ENCODE measurements around the gene ASTN2.

ASTN2 gene

DNA sequence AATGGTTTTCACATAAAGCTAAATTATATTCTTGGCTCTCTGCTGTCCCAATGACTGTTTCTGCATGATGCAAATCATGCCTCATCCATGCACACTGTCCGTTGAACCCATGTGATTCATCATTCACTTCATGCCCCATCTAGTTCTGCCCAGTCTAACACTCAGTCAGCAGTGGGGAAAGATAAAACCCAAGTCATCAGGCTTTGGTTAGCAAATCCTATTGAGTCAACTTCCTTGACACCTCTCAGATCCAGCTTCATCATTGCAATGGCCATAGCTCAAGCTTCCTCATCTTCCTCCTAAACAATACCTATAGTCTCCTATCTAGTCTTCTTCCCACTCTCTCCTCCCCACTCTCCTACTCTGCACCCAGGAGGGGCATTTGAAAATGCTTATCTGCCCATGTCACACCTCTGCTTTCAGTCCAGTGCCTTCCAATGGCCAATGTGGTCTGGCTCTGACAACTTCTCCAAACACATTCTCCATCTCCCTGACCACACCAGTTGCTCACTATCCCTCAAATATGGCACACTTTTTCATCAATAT is 993.8 kb downstream of the ASTN2 start:
- Mint-ChIP-seq H3K4me3 (no peak overlapping the region), H3K36me3 (ENCODE audit: low read depth) (no peaks in the 10 kb centered on the region), H3K9me3 (peaks cover 3% of the 10 kb centered on the region), H3K27me3 (ENCODE audit: low read depth) (no peaks in the 10 kb centered on the region), H3K4me1 (ENCODE audit: low read depth) (no peaks in the 10 kb centered on the region), H3K27ac (no peak overlapping the region)

DNA sequence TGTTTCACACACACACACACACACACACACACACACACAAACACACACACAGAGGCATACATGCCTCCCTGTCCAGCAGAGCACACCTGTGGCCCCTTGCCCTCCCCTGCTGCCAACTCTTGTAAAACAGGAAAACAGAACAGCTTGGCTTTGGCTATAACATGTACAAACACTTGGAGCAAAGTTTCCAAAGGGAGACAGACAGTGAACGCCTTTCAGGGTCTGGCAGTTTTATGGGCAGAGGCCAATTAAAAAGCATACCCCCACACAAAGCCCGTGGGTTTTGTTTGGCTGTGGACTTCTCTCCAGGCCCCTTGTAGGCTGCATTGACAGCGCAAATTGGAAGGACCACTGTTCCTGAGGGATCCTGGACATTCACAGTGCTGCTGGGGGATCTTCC is 995.7 kb downstream of the ASTN2 start:
- Mint-ChIP-seq H3K4me1 (ENCODE audit: low read depth) (no peaks in the 10 kb centered on the region), H3K36me3 (ENCODE audit: low read depth) (no peaks in the 10 kb centered on the region), H3K9me3 (peaks cover 3% of the 10 kb centered on the region), H3K4me3 (no peak overlapping the region), H3K27me3 (ENCODE audit: low read depth) (no peaks in the 10 kb centered on the region), H3K27ac (no peak overlapping the region)

DNA sequence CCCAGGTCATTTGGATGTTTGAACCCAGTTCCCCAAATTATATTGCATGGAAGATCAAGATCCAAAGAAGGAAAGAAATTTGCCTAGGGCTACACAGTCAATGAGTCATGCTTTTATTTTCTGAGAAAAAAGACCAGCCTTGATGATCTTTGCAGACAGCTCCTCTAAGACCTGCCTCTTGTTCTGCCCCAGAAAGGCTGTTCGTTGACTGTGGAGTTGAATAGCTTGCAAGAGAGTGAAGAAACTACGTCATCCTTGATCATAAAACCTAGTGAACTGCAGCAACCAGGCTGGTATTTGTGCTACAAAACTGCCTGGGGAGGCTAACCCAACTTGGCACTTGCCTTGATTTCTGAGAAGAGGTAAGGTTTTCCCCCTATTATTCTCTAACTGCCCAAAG is 997.4 kb downstream of the ASTN2 start:
- Mint-ChIP-seq H3K27me3 (ENCODE audit: low read depth) (no peaks in the 10 kb centered on the region), H3K4me3 (no peak overlapping the region), H3K4me1 (ENCODE audit: low read depth) (no peaks in the 10 kb centered on the region), H3K36me3 (ENCODE audit: low read depth) (no peaks in the 10 kb centered on the region), H3K9me3 (peaks cover 3% of the 10 kb centered on the region), H3K27ac (no peak overlapping the region)

DNA sequence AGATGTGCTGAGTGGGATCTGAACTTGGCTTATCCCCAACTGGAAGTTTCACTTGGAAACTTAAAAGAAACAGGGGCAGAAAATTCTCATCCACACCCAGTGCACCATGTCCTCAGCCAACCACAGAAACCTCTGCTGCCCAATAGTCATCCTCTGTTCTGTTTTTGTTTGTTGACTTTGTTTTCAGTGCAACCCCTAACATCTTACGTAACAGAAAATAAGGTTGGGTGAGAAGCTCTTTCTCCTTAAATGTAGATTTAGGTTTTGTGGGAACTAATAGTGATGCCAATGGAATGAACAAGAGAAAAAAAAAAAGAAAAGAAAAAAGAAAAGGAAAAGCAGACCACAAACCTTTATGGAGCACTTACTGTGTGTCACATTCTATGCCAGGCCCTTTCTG is 998.4 kb downstream of the ASTN2 start:
- Mint-ChIP-seq H3K27ac (no peak overlapping the region), H3K9me3 (peaks cover 3% of the 10 kb centered on the region), H3K36me3 (ENCODE audit: low read depth) (no peaks in the 10 kb centered on the region), H3K27me3 (ENCODE audit: low read depth) (no peaks in the 10 kb centered on the region), H3K4me1 (ENCODE audit: low read depth) (no peaks in the 10 kb centered on the region), H3K4me3 (no peak overlapping the region)

DNA sequence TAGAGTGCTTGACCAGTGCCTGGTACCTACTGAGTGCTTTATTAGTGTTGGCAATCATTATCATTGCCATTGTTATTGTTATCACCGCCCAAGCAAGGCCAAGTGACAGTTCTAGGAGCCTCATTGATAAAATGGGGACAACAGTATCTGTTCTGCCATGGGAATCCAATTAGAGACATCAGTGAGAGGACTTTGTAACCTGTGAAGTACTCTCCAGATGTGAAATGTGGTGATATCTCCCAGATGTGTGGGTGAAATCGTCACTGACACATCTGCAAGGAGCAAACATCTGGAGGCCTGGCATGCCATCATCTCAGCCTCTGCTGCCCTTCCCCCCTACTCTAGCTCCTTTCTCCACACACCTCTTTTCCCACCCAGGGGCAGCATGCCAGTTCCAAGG is 1000.5 kb downstream of the ASTN2 start:
- H3K4me3 Mint-ChIP-seq: no peak overlapping the region
- no peaks in the 10 kb centered on the region for H3K27me3 Mint-ChIP-seq (ENCODE audit: low read depth)
- H3K36me3 Mint-ChIP-seq (ENCODE audit: low read depth): no peaks in the 10 kb centered on the region
- no peak overlapping the region for H3K27ac Mint-ChIP-seq
- no peaks in the 10 kb centered on the region for H3K9me3 Mint-ChIP-seq
- no peaks in the 10 kb centered on the region for H3K4me1 Mint-ChIP-seq (ENCODE audit: low read depth)

DNA sequence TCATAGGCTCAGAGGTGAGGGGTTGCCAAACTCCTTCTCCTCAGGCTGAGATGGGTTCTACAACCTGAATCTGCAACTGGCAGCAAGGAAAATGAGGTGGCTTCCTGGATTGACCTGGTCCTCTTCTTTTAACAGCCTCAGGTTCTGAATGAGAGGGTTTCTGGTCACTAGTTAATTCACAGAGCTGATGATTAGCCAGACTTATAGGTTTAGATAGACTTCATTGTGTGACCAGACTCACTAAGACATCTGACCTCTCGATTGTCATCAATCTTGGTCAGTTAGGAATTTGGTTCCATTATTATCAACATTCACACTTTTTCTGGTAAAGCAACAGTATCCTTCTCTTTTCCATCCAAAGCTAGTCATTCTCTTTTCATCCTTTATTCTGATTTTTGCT is 1003.4 kb downstream of the ASTN2 start:
- Mint-ChIP-seq H3K36me3 (ENCODE audit: low read depth) (no peaks in the 10 kb centered on the region), H3K27ac (no peak overlapping the region), H3K4me3 (no peak overlapping the region), H3K27me3 (ENCODE audit: low read depth) (no peaks in the 10 kb centered on the region), H3K4me1 (ENCODE audit: low read depth) (no peaks in the 10 kb centered on the region), H3K9me3 (no peaks in the 10 kb centered on the region)

DNA sequence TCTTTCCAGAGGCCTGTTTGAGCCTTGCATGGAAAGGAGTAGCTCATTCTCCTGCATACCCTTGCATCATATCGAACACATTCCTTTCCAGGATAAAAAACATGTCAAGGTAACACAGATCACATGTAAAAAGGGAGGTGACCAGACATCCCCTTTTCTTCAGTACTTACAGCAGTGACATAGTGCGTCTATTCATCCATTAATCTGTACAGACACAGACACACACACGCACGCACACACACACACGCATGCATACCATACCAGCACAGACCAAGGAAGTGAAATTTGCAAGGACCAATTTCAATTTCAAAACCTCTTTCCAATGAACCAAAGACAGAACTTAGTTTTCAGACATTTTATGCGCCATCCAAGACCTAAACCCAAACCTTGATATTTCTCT is 1005.2 kb downstream of the ASTN2 start:
- no peaks in the 10 kb centered on the region for H3K4me1 Mint-ChIP-seq (ENCODE audit: low read depth)
- H3K36me3 Mint-ChIP-seq (ENCODE audit: low read depth): no peaks in the 10 kb centered on the region
- H3K27me3 Mint-ChIP-seq (ENCODE audit: low read depth): no peaks in the 10 kb centered on the region
- H3K4me3 Mint-ChIP-seq: no peak overlapping the region
- H3K27ac Mint-ChIP-seq: no peak overlapping the region
- H3K9me3 Mint-ChIP-seq: no peaks in the 10 kb centered on the region

DNA sequence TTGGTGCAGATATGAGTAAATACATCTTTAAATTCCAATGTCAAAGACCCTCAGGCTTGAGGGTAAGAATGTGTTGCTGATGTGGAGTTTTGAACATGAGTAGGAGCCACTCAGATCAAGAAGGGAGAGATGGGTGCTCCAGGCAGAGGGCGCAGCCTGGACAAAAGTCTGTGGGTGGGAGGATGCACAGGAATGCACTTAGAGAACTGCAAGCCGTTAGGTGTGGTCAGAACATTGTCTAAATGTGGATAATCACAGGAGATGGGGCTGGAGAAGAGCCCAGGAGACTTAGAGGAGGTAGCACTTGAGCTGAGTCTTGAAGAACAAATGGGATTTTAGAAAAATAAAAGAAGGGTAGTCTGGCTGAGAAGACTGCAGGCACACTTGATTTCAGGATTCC is 1005.7 kb downstream of the ASTN2 start:
- H3K9me3 Mint-ChIP-seq: no peaks in the 10 kb centered on the region
- H3K36me3 Mint-ChIP-seq (ENCODE audit: low read depth): no peaks in the 10 kb centered on the region
- H3K27me3 Mint-ChIP-seq (ENCODE audit: low read depth): no peaks in the 10 kb centered on the region
- H3K27ac Mint-ChIP-seq: no peak overlapping the region
- H3K4me3 Mint-ChIP-seq: no peak overlapping the region
- no peaks in the 10 kb centered on the region for H3K4me1 Mint-ChIP-seq (ENCODE audit: low read depth)

DNA sequence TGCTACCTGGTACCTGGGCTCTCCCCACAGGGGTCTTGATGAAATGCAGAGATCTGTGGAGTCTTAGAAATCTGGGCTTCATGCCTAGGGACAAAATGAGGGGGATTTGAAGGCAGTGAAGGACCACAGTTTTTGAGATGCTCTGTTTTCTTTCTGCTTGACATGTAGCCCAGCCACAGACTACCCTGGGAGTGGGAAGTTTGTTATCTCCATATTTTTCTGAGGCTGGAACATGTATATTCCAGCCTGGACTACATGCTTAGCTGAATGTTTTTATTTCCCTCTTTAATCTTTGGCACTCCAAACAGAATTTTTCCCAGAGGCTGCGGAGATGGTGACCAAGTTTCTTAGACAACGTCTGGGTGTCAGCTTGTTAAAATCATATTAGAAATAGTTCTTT is 1008.4 kb downstream of the ASTN2 start:
- no peaks in the 10 kb centered on the region for H3K36me3 Mint-ChIP-seq (ENCODE audit: low read depth)
- no peaks in the 10 kb centered on the region for H3K9me3 Mint-ChIP-seq
- no peaks in the 10 kb centered on the region for H3K4me1 Mint-ChIP-seq (ENCODE audit: low read depth)
- no peak overlapping the region for H3K27ac Mint-ChIP-seq
- H3K4me3 Mint-ChIP-seq: no peak overlapping the region
- no peaks in the 10 kb centered on the region for H3K27me3 Mint-ChIP-seq (ENCODE audit: low read depth)

DNA sequence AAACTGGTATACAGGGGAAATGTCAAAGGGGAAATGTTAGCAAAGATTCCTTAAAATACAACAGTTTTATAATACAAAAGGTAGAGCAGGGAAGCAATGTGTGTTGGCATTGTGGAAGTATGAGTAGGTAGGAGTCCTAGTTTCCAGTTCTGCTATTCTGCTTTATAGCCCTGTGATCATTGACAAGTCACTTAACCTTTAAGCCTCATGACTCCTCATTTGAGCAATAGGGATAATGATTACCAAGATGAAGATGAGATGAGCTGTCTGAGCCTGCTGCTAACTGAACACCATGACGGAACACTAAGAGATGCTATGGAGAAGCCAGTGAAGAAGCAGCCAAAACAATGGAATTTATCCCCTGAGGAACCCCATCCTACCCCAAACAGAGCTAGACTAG is 1009.5 kb downstream of the ASTN2 start:
- Mint-ChIP-seq H3K4me3 (no peak overlapping the region), H3K27ac (no peak overlapping the region), H3K36me3 (ENCODE audit: low read depth) (no peaks in the 10 kb centered on the region), H3K27me3 (ENCODE audit: low read depth) (no peaks in the 10 kb centered on the region), H3K4me1 (ENCODE audit: low read depth) (no peaks in the 10 kb centered on the region), H3K9me3 (no peaks in the 10 kb centered on the region)

DNA sequence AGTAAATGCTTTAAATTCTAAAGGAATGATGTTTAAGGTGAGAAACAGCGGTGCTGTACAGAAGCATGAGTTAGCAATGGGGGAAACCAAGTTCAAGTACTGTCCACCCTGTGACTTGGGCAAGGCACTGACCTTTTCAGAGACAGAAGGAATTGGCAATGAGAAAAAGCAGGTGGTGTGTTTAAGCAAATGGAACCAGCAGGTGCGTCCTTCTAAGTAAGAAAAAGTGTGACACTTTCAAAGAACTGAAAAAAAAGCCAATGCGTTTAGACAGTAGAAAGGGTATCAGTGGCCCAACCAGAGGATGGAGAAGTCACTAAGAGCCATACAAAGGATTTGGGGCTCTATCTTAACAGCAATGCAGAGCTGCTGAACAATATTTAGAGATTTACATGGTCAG is 1010.6 kb downstream of the ASTN2 start:
- no peaks in the 10 kb centered on the region for H3K27me3 Mint-ChIP-seq (ENCODE audit: low read depth)

DNA sequence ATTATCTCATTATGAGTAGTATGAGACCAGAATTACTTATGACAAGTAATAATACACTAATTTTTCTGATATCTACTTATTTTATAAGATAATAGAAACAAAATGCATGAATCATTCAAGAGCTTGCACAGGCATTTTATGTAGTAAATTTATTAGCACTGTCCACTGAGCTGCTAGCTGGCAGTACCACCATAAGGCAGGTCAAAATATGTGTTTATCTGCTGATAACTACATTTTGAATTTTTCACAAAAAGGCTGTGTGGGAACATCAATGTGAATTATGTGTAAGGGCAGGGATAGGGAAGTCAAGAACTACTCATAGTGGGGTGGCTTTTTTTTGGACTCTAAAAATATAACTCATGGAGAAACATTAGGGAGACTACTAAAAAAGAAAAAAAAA is 1011.7 kb downstream of the ASTN2 start:
- H3K4me3 Mint-ChIP-seq: no peak overlapping the region
- H3K27ac Mint-ChIP-seq: no peak overlapping the region
- no peaks in the 10 kb centered on the region for H3K36me3 Mint-ChIP-seq (ENCODE audit: low read depth)
- H3K4me1 Mint-ChIP-seq (ENCODE audit: low read depth): no peaks in the 10 kb centered on the region
- H3K27me3 Mint-ChIP-seq (ENCODE audit: low read depth): no peaks in the 10 kb centered on the region
- no peaks in the 10 kb centered on the region for H3K9me3 Mint-ChIP-seq

More for the DNA sequence above, 1010.6 kb downstream of the ASTN2 start:
- Mint-ChIP-seq H3K4me3 (no peak overlapping the region), H3K9me3 (no peaks in the 10 kb centered on the region), H3K36me3 (ENCODE audit: low read depth) (no peaks in the 10 kb centered on the region), H3K4me1 (ENCODE audit: low read depth) (no peaks in the 10 kb centered on the region), H3K27ac (no peak overlapping the region)

DNA sequence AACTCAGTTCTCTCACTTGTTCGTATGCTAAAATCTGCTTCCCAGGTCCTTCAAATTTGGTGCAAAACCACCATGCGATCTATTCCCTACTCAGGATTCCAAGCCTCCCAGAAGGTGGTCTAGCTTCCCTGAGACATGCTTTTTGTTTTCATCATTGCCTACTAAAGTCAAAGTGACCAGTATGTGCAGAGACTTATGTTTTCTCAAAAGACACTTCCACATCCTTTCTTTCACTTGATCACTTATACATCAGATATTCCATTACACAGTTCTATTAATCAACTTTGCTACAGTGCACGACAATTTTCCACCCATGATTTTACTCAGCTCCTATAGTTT is 1019.2 kb downstream of the ASTN2 start:
- Mint-ChIP-seq H3K9me3 (no peaks in the 10 kb centered on the region), H3K27ac (no peak overlapping the region), H3K4me1 (ENCODE audit: low read depth) (no peaks in the 10 kb centered on the region), H3K4me3 (no peak overlapping the region), H3K27me3 (ENCODE audit: low read depth) (no peaks in the 10 kb centered on the region), H3K36me3 (ENCODE audit: low read depth) (no peaks in the 10 kb centered on the region)

DNA sequence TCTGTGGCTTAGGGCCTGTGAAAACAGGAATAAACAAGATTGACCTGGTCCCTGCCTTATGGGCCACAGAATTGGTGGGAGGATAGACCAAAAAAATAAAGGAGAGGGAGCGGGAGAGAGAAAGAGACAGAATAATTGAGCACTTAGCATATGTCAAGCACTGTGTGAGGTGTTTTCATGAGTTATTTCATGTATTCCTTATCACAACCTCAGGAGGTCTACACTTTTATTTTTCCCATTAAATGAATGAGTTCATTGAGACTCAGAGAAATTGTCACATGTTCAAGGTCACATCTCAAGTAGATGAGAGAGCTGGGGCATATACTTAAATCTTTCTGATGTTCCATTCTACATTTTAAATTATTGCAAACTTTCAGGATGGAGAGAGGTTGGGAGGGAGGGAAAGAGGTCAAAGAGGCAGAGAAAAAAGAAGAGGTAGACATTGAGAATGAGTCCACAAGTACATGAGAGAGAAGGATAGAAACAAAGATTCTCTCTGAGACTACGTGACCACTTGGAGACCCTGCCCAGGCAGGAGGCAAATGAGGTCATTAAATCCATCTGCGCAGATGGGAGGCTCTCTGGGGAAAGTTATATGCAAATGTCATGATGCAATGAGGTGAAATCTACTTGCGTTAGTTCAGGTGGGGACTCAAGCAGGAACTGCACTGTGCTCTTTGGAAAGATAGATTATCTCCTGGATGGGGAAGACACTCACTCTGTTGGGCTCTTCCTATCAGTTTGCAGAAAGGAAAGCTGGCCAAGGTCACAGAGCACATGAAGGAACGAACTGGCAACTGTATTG is 1019.8 kb downstream of the ASTN2 start:
- Mint-ChIP-seq H3K27me3 (ENCODE audit: low read depth) (no peaks in the 10 kb centered on the region), H3K36me3 (ENCODE audit: low read depth) (no peaks in the 10 kb centered on the region), H3K4me3 (no peak overlapping the region), H3K9me3 (no peaks in the 10 kb centered on the region), H3K27ac (no peak overlapping the region), H3K4me1 (ENCODE audit: low read depth) (no peaks in the 10 kb centered on the region)

DNA sequence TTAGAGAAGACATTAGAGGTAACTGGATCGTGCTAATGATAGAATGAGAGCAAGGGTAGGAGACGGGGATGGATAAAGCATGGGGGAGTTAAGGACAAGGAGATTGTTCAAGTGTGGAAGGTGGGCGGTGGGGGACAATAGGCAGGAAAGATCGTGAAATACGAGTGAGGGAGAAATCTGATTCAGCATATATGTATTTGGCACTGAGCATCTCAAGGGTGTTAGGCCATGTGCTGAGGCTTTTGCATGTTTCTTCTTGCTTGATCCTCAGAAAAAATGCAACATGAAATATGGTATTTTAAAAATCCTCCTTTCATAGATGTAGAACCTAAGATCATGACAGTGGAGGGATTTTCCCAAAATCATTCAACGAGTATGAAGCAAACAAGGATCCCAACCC is 1020.8 kb downstream of the ASTN2 start:
- Mint-ChIP-seq H3K4me3 (no peak overlapping the region), H3K4me1 (ENCODE audit: low read depth) (no peaks in the 10 kb centered on the region), H3K9me3 (no peaks in the 10 kb centered on the region), H3K27me3 (ENCODE audit: low read depth) (no peaks in the 10 kb centered on the region), H3K27ac (no peak overlapping the region), H3K36me3 (ENCODE audit: low read depth) (no peaks in the 10 kb centered on the region)

DNA sequence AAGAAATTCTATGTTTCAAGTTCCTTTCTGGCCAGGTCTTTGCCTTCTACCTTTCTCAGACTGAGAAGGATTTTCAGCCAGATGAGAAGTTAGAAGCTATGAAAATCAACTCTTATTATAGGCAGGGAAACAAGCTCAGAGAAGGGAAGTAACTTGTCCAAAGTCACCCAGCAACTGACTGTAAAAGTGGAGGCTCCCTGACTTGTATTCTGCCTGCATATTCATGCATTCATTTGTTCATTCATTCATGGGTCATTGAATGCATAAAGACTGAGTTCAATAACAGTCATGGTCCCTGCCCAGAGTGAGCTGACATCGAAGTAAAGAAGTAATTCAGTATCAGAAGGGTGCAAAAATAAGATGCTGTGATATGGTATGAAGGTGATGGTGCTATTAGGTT is 1021.7 kb downstream of the ASTN2 start:
- H3K27me3 Mint-ChIP-seq (ENCODE audit: low read depth): no peaks in the 10 kb centered on the region
- no peak overlapping the region for H3K4me3 Mint-ChIP-seq
- no peaks in the 10 kb centered on the region for H3K4me1 Mint-ChIP-seq (ENCODE audit: low read depth)
- no peaks in the 10 kb centered on the region for H3K9me3 Mint-ChIP-seq
- no peak overlapping the region for H3K27ac Mint-ChIP-seq
- H3K36me3 Mint-ChIP-seq (ENCODE audit: low read depth): no peaks in the 10 kb centered on the region

Measured in T-helper 1 cell treated with Interleukin-12 subunit alpha and Interleukin-12 subunit beta and Interleukin-4 antibody, amounts not matched to agents 30 μg/mL and 1 μg/mL, for 36 hours (primary cell).